HG02642 (cell line): Measurements from ENCODE around the gene TANC1.

ENCODE experiments used
- ATAC-seq: cut with Tn5 transposase; IDR thresholded peaks from one replicate; pipeline ENCODE4 v1.9.1; 2021; ENCODE audit warnings: mild to moderate bottlenecking; ENCODE audit not compliant: unreplicated experiment, poor library complexity

TANC1 gene

DNA sequence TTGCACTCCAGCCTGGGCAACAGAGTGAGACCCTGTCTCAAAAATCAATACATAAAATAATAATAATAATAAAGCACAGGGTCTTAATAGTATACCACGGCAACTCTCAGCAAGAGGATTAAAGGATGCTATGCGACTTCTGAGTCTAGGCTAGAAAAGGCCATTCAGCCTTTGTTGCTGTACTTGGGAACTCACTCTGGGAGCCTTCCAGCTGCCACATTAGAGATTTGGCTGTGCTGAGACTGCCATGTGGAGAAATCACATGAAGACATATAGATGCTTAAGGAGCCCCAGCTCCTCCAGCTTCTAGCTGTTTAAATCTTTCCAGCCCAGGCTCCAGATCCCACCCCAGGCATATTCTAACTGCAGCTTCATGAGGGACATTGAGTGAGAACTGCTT, 8.2 kb upstream of the TANC1 start:
- no peak for ATAC-seq

- no peak for ATAC-seq
These were observed 6.4 kb upstream of the TANC1 start for GRCh38 chr2:158962074-158962473.

DNA sequence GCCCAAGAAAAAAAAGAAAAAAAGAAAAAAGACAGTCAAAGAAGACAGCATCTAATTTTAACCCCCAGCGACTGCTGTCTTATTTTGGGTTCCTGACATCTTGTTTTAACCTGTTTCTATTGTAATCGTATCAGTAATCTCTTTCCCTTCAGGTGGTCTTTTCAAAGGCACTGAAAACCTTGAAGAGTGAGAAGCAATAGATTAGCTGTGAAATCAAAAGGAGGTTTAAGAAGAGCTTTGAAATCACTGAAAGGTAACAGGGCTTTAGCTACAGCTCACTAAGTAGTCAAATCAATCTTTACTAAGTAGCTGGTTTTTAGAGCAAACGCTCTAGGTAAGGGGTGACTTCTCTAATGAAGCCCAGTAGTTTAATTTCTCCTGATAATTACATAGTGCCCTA, 5.4 kb upstream of the TANC1 start:
- no peak for ATAC-seq

GRCh38 chr2:158965107-158965506, 3.3 kb upstream of the TANC1 start:
- ATAC-seq = no peak

GRCh38 chr2:158965641-158966040, 2.8 kb upstream of the TANC1 start:
- no peak for ATAC-seq

DNA sequence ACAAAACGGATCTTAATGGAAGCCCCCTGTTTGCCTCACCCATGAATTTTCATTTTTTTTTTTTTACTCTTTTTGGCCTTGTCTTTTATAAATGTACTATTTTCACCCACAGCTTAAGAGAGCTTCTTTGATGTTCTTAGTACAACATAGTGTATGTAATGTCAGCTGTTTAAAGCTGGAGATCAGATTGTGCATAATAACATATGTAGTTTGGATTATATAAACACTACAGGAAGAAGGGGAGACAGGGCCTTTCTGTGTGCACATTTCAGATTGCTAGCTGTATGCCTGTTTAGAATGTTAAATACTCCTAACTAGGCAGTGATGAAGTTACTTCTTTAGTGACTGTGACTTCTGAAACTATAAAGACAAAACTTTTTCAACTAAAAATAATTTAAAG, 2.1 kb upstream of the TANC1 start:
- ATAC-seq = no peak

- ATAC-seq = no peak
These were observed 1.2 kb upstream of the TANC1 start for GRCh38 chr2:158967114-158967730.

GRCh38 chr2:158967731-158968395, 577 bp upstream of the TANC1 start:
- no peak for ATAC-seq

- no peak for ATAC-seq
These were observed 798 bp downstream of the TANC1 start for GRCh38 chr2:158969162-158969714.

DNA sequence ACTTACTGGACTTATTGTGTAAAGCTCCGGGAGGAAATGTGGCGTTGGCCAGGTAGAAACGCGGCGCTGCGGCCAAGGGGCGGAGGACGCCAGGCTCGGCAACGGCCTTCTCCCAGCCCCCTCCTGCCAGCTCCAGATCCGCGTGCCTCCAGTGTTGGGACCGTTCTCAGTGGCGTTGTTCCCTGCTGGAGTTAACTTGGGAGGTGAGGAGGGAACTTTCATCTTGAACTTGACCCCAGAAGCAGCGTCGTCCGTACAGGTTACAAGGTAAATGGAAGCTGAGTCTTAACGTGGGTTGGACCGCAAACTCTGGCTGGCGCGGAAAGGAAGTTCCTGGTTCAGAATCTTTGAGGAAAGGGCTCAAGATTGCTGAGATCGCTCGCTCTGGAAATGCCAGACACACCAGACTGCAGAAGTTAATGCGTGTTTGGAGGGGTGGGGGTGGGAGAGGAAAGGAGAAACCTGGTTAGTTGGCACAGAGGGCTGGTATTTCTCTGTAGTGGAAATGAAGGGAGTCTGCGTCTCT, 1.3 kb downstream of the TANC1 start:
- ATAC-seq = no peak

- ATAC-seq = no peak
These were observed 1.9 kb downstream of the TANC1 start for GRCh38 chr2:158970241-158970751.

DNA sequence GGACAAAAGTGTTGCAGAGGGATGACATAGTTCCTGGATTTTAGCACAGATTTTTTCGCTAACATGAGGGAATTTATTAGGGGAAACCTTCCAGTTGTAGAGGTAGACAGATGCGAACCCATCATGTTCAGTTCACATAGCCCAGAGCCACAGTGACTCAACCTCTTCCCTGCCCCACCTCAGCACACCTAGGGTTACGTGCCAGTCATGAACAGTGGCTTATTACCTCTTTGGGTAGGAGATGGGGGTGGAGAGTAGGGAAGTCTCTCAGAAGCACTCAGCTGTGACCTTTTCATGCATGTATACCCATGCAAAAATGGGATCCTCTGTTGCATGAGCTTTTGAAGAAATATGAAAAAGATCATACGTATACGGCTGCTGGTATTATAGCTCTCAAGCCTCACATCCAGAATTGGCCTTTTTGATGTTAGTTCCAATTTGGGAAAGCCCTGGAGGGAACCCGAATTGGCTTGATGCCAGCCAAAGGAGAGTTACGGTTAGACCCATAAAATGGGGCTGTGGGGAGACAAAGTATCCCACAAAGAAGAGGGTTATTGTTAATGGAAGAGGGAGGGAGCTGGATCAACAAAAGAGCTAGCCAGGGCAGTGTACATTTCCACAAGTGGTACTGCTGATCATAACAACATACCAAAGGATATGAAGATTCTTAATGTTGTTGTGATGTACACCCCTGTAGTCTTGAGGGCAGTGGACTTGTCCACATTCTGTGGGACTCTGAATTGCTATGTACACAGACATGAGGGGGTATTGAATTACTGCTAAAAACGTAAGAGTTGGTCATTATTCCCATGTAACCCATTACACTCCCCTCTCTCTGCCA, 4.9 kb downstream of the TANC1 start:
- no peak for ATAC-seq

DNA sequence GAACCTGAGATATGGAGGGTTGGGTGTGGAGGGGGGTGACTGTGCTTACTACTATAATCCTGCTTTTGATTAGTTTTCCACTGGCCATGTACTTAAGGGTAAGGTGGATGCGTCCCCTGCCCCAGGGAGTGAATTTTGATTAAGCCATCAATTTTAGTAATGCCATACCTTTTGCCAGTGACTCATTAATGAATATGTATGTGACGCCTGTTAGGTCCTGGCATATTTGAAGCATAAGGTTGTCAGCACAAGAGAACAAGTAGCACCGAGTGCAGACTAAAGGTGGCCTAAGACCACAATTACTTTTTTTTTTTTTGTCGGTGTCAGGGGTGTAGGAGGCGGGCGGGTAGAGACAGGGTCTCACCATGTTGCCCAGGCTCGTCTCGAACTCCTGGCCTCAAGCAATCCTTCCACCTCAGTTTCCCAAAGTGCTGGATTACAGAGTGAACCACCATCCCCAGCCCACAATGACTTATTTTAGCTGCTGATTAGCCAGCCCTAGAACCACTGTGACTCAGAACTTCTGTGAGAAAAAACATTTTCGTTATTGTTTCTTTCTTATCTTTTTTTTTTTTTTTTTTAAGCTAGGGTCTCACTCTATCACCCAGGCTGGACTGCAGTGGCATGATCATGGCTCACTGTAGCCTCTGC, 7.0 kb downstream of the TANC1 start:
- no peak for ATAC-seq

GRCh38 chr2:158979772-158980171, 11.3 kb downstream of the TANC1 start:
- no peak for ATAC-seq

DNA sequence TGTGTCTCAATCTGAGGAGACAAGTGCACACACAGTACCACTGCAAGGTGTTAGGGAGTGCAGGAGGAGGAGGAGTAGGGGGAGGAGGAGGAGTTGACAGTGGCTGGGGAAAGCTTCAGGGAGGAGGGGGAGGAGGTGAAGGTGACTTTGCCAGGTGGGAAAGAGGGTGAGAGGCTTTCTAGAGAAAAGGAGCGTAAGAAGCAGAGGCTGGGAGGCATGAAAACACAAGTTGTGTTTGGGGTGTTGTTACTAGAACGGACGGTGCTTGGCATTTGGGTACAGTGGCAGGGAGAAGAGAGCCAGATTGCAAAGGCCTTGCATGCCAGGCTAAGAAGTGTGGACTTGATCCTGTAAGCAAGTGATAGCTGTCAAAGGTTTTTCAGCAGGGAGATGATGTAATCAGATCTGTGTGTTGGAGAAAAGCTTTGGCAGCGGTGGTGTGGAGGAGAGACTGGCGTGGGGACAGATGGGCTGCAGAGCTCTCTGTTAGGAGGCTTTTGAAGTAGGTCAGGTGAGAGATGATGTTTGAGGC, 16.2 kb downstream of the TANC1 start:
- ATAC-seq = no peak

- no peak for ATAC-seq
These were observed 20.1 kb downstream of the TANC1 start for GRCh38 chr2:158988501-158988900.

DNA sequence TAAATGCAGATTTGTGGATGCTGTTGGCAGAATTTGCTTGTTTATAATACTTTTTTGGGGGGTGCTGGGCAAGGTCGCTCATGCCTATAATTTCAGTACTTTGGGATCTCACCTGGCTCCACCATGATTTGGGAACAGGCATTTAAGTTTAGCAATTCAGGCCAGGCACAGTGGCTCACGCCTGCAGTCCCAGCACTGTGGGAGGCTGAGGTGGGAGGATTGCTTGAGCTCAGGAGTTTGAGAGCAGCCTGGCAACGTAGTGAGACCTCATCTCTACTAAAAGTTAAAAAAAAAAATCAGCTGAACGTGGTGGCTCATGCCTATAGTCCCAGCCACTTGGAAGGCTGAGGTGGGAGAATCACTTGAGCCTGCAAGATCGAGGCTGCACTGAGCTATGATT, 20.7 kb downstream of the TANC1 start:
- ATAC-seq = no peak

DNA sequence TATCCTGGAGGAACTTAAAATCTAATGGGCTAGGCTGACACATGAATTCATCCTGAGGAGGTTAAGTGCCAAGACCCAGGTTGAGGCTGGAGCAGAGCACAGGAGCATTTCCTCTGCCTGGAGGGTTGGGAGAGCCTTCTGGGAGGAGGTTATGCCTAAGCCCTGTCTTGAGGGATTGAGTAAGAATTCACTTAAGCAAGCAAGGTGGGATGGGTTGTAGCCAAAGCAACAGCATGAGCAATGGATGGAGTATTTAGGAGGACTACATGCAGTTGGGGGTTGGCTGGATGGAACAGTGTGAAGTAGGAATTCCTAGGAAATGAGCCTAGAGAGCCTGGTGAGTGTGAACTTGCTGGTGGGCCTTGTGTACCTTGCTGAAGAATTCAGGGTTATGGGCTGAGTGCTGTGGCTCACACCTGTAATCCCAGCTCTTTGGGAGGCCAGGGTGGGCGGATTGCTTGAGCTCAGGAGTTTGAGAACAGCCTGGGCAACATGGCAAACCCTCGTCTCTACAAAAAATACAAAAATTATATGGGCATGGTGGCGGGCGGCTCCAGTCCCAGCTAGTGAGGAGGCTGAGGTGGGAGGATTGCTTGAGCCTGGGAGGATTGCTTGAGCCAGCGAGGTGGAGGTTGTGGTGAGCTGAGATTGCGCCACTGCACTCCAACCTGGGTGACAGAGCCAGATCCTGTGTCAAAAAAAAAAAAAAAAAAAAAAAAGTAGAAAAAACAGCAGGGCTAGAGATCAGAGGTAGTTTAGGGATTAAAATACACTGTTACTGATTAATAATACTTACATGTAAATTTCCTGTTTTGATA, 22.2 kb downstream of the TANC1 start:
- no peak for ATAC-seq

- no peak for ATAC-seq
These were observed 24.6 kb downstream of the TANC1 start for GRCh38 chr2:158993030-158993429.
